Astrocyte (in vitro differentiated cells and primary cell): Measurements from ENCODE around the gene KLHL10.
"Not testable (repeated sequence)": the region's sequence is repeated elsewhere in the genome, so short reads cannot be mapped to it uniquely, and the experiment has no call there.

Source experiments
- EZH2 ChIP-seq: IDR thresholded peaks from 2 replicates; pipeline ENCODE4 v1.6.1; 2012; ENCODE audit warnings: mild to moderate bottlenecking, low read length, inconsistent platforms; ENCODE audit not compliant: insufficient read depth
- TF ChIP-seq, protein P1 (sequence below): IDR thresholded peaks from 2 replicates; pipeline ENCODE4 v1.5.1; 2011; ENCODE audit warnings: low read depth, mild to moderate bottlenecking, inconsistent platforms, low read length, moderate library complexity; ENCODE audit not compliant: insufficient read depth

DNA sequence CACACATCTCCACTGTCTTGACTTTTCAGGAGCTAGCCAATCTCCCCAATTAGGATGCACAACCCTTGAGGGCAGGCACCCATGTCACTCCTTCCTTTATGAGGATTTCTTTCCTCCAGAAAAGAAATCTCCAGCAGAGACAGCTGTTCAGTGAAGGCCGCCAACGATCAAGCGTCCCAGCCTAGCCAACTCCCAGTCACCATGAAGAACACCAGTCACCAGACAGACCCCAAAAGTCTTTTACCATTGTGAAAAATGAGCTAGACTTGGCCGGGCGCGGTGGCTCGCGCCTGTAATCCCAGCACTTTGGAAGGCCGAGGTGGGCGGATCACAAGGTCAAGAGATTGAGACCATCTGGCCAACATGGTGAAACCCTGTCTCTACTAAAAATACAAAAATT is 7.7 kb upstream of the KLHL10 start:
- TF ChIP-seq, protein P1, sequence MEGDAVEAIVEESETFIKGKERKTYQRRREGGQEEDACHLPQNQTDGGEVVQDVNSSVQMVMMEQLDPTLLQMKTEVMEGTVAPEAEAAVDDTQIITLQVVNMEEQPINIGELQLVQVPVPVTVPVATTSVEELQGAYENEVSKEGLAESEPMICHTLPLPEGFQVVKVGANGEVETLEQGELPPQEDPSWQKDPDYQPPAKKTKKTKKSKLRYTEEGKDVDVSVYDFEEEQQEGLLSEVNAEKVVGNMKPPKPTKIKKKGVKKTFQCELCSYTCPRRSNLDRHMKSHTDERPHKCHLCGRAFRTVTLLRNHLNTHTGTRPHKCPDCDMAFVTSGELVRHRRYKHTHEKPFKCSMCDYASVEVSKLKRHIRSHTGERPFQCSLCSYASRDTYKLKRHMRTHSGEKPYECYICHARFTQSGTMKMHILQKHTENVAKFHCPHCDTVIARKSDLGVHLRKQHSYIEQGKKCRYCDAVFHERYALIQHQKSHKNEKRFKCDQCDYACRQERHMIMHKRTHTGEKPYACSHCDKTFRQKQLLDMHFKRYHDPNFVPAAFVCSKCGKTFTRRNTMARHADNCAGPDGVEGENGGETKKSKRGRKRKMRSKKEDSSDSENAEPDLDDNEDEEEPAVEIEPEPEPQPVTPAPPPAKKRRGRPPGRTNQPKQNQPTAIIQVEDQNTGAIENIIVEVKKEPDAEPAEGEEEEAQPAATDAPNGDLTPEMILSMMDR: not testable (repeated sequence)
- not testable (repeated sequence) for TF ChIP-seq EZH2
